ENCODE results near the gene MOV10L1.
"Not testable (repeated sequence)": the region's sequence is repeated elsewhere in the genome, so short reads cannot be mapped to it uniquely, and the experiment has no call there.

The MOV10L1 gene

DNA sequence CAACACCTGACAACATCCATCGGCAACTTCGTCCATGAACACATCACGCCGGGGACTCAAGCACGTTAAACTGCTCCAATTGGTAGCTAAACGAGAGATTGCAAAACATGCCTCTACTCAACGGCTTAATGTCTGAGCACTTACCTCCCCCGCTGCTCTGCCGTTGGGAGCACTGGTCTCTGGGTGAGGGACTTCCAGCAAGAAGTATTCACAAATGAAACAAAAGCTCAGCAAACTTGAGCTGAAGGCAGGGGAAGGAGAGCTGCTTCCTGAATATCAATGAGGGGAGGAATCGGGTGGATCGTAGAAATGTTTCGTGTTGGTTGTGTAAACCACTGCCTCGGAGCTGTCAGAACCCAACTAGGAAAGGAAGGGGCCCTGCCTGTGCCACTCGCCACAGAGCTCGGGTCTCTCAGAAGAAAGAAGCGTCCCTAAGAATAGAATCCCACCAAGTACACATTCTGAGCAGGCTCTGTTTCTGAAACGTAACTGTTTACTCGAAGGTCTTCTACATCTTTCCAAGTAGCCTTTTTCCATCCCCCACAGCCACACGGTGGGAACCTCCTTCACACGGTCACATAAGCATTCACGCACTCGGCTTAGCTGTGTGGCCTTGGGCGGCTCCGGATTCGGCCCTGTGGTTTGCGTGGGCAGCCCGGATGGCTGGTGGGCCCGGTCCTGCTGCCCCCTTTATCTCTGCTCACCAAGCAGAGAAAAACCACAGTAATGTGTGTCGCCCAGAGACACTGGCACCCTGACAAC lies 4.4 kb upstream of the MOV10L1 start, which contains the start of gene MLC1:
Gene MLC1, minus strand, starts transcription at position 216 of the 762 bp plus-strand sequence. CDS start 524 bp downstream, outside the sequence.
- DNase-seq (ENCODE audit: low spot score) = no peak
- ATAC-seq (ENCODE audit: low read depth) = no peak
- TF ChIP-seq, protein P1, sequence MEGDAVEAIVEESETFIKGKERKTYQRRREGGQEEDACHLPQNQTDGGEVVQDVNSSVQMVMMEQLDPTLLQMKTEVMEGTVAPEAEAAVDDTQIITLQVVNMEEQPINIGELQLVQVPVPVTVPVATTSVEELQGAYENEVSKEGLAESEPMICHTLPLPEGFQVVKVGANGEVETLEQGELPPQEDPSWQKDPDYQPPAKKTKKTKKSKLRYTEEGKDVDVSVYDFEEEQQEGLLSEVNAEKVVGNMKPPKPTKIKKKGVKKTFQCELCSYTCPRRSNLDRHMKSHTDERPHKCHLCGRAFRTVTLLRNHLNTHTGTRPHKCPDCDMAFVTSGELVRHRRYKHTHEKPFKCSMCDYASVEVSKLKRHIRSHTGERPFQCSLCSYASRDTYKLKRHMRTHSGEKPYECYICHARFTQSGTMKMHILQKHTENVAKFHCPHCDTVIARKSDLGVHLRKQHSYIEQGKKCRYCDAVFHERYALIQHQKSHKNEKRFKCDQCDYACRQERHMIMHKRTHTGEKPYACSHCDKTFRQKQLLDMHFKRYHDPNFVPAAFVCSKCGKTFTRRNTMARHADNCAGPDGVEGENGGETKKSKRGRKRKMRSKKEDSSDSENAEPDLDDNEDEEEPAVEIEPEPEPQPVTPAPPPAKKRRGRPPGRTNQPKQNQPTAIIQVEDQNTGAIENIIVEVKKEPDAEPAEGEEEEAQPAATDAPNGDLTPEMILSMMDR (IDR thresholded peaks at IDR 0.05; ENCODE audit: poor library complexity, severe bottlenecking) = no peak
- no peaks in the 10 kb centered on the region for H3K27me3 ChIP-seq (ENCODE audit: insufficient read depth, poor library complexity, severe bottlenecking)
- no peak within 1 kb of the TSS for H3K27ac ChIP-seq (ENCODE audit: poor library complexity, severe bottlenecking)
- H3K36me3 ChIP-seq (ENCODE audit: low read depth) = no peaks in the 10 kb centered on the region
- H3K4me3 ChIP-seq (ENCODE audit: severe bottlenecking) = no peak within 1 kb of the TSS
- no peaks in the 10 kb centered on the region for H3K9me3 ChIP-seq (ENCODE audit: severe bottlenecking)
- peaks cover 10% of the 10 kb centered on the region for H3K4me1 ChIP-seq (ENCODE audit: insufficient read depth, poor library complexity, severe bottlenecking)

DNA sequence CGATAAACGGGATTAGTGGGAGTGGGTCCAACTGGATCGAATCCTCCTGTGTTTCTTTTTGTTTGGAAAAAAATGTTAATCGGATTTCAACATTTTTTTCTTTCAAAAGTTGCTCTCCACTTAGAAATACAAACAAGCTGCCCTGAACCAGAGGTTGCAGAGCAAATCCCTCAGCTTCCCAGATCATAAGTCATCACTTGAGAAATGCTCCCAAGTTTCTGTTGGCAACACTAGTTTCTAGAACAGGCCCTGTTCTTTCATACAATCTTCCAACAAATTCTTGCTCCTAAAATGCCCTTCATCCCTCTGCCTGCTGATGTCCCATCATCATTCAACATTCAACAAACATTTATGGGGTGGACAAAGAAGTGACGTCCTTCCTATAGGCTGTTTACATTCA lies 3.3 kb upstream of the MOV10L1 start:
- TF ChIP-seq, protein P1 (IDR thresholded peaks at IDR 0.05; ENCODE audit: poor library complexity, severe bottlenecking) = no peak
- Histone ChIP-seq H3K9me3 (ENCODE audit: severe bottlenecking) (no peaks in the 10 kb centered on the region), H3K4me3 (ENCODE audit: severe bottlenecking) (no peak overlapping the region), H3K27ac (ENCODE audit: poor library complexity, severe bottlenecking) (no peak overlapping the region), H3K27me3 (ENCODE audit: insufficient read depth, poor library complexity, severe bottlenecking) (no peaks in the 10 kb centered on the region), H3K36me3 (ENCODE audit: low read depth) (no peaks in the 10 kb centered on the region), H3K4me1 (ENCODE audit: insufficient read depth, poor library complexity, severe bottlenecking) (peaks cover 10% of the 10 kb centered on the region)
- DNase-seq (ENCODE audit: low spot score) = no peak
- no peak for ATAC-seq (ENCODE audit: low read depth)

DNA sequence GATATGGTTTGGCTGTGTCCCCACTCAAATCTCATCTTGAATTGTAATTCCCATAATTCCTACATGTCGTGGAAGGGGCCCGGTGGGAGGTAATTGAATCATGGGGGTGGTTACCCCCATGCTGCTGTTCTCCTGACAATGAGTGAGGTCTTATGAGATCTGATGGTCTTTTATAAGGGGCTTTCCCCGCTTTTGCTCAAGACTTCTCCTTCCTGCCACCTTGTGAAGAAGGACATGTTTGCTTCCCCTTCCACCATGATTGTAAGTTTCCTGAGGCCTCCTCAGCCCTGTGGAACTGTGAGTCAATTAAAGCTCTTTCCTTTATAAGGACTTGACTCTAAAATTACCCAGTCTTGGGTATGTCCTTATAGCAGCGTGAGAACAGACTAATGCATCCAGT lies 2.8 kb upstream of the MOV10L1 start:
- not testable (repeated sequence) for ATAC-seq (ENCODE audit: low read depth); H3K27ac ChIP-seq (ENCODE audit: poor library complexity, severe bottlenecking); H3K27me3 ChIP-seq (ENCODE audit: insufficient read depth, poor library complexity, severe bottlenecking); H3K9me3 ChIP-seq (ENCODE audit: severe bottlenecking); H3K36me3 ChIP-seq (ENCODE audit: low read depth); H3K4me3 ChIP-seq (ENCODE audit: severe bottlenecking); DNase-seq (ENCODE audit: low spot score)
- H3K4me1 ChIP-seq (ENCODE audit: insufficient read depth, poor library complexity, severe bottlenecking) = peaks cover 10% of the 10 kb centered on the region

DNA sequence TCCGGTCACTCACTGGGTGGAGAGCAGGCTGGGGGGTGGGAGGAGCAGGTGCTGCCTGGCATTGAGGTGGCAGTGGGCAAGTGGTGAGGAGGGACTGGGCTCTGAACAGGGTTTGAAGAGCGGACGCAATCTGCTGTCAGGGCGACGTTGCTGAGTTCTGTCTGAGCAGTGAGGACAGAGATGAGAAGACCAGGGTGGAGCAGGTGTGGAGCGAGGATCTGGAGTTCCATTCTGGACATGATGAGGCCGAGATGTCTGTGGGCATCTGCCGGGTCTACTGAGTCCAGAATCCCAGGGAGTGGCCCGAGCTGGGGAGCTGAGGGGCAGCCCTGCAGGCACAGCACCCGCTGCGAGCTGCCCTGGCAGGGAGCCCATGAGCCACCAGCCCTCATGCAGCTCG lies 2.2 kb upstream of the MOV10L1 start:
- Histone ChIP-seq H3K4me1 (ENCODE audit: insufficient read depth, poor library complexity, severe bottlenecking) (peaks cover 10% of the 10 kb centered on the region), H3K4me3 (ENCODE audit: severe bottlenecking) (no peak overlapping the region), H3K9me3 (ENCODE audit: severe bottlenecking) (no peaks in the 10 kb centered on the region), H3K27ac (ENCODE audit: poor library complexity, severe bottlenecking) (no peak overlapping the region), H3K36me3 (ENCODE audit: low read depth) (no peaks in the 10 kb centered on the region), H3K27me3 (ENCODE audit: insufficient read depth, poor library complexity, severe bottlenecking) (no peaks in the 10 kb centered on the region)
- DNase-seq (ENCODE audit: low spot score) = no peak
- TF ChIP-seq, protein P1 (IDR thresholded peaks at IDR 0.05; ENCODE audit: poor library complexity, severe bottlenecking) = no peak
- no peak for ATAC-seq (ENCODE audit: low read depth)

DNA sequence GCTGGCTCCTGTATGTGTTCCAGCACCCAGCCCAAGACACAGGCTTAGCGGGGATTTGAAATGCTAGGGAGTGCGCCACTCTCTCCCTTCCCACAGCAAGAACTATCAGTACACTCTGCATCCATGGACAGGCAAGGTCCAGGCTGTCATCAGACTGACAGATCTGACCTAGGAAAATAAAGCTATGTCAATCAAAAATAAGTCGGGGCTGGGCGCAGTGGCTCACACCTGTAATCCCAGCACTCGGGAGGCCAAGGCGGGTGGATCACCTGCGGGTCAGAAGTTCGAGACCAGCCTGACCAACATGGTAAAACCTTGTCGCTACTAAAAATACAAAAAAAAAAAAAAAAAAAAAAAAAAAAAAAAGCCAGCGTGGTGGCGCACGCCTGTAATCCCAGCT lies 1.7 kb upstream of the MOV10L1 start:
- Histone ChIP-seq H3K27ac (ENCODE audit: poor library complexity, severe bottlenecking) (no peak overlapping the region), H3K4me1 (ENCODE audit: insufficient read depth, poor library complexity, severe bottlenecking) (peaks cover 6% of the 10 kb centered on the region), H3K36me3 (ENCODE audit: low read depth) (no peaks in the 10 kb centered on the region), H3K4me3 (ENCODE audit: severe bottlenecking) (no peak overlapping the region), H3K27me3 (ENCODE audit: insufficient read depth, poor library complexity, severe bottlenecking) (no peaks in the 10 kb centered on the region), H3K9me3 (ENCODE audit: severe bottlenecking) (no peaks in the 10 kb centered on the region)
- ATAC-seq (ENCODE audit: low read depth) = no peak
- TF ChIP-seq, protein P1 (IDR thresholded peaks at IDR 0.05; ENCODE audit: poor library complexity, severe bottlenecking) = no peak
- no peak for DNase-seq (ENCODE audit: low spot score)

Data from RWPE2 (cell line).